GM21423 (cell line): ENCODE measurements around the gene ASPHD1.
"Not testable (repeated sequence)": the region's sequence is repeated elsewhere in the genome, so short reads cannot be mapped to it uniquely, and the experiment has no call there.

ENCODE experiments used
- ATAC-seq: cut with Tn5 transposase; IDR thresholded peaks from one replicate; pipeline ENCODE4 v1.9.1; 2021; ENCODE audit warnings: mild to moderate bottlenecking, moderate library complexity; ENCODE audit not compliant: unreplicated experiment

The ASPHD1 gene

GRCh38 chr16:29900102-29900887 lies at the start of gene ASPHD1:
ASPHD1 (plus strand) TSS chr16:29900488; CDS start chr16:29900972, 484 bp downstream.
- no peak for ATAC-seq

- ATAC-seq, result no peak
Measured at GRCh38 chr16:29850998-29851397, 49.3 kb upstream of the ASPHD1 start.

- no peak for ATAC-seq
Measured at GRCh38 chr16:29852654-29853053, 47.6 kb upstream of the ASPHD1 start.

GRCh38 chr16:29854520-29855100 lies 45.7 kb upstream of the ASPHD1 start:
- no peak for ATAC-seq

- no peak for ATAC-seq
Measured at GRCh38 chr16:29857133-29857760, 43.0 kb upstream of the ASPHD1 start.

- ATAC-seq, result no peak
Measured at GRCh38 chr16:29858149-29858849, 42.0 kb upstream of the ASPHD1 start.

- no peak for ATAC-seq
Measured at GRCh38 chr16:29858974-29859373, 41.3 kb upstream of the ASPHD1 start.

GRCh38 chr16:29860218-29860617 lies 40.1 kb upstream of the ASPHD1 start:
- no peak for ATAC-seq

GRCh38 chr16:29862383-29862883 lies 37.9 kb upstream of the ASPHD1 start:
- ATAC-seq, result peak; percentile 4

GRCh38 chr16:29862884-29863668 lies 37.2 kb upstream of the ASPHD1 start, which contains the start of gene CDIPT:
CDIPT (minus strand) TSS chr16:29863226; CDS start chr16:29862857, 369 bp downstream.
- ATAC-seq, result peak; percentile 94

- no peak for ATAC-seq
Measured at GRCh38 chr16:29863669-29863984, 36.7 kb upstream of the ASPHD1 start.

- no peak for ATAC-seq
Measured at GRCh38 chr16:29864205-29864604, 36.1 kb upstream of the ASPHD1 start.

- ATAC-seq, result no peak
Measured at GRCh38 chr16:29868396-29869009, 31.8 kb upstream of the ASPHD1 start.

GRCh38 chr16:29869067-29869466 lies 31.2 kb upstream of the ASPHD1 start:
- ATAC-seq, result not testable (repeated sequence)

- no peak for ATAC-seq
Measured at GRCh38 chr16:29871822-29872546, 28.3 kb upstream of the ASPHD1 start.

GRCh38 chr16:29873319-29873718 lies 27.0 kb upstream of the ASPHD1 start:
- ATAC-seq, result no peak

- no peak for ATAC-seq
Measured at GRCh38 chr16:29875206-29875605, 25.1 kb upstream of the ASPHD1 start.

GRCh38 chr16:29876217-29876593 lies 24.1 kb upstream of the ASPHD1 start:
- ATAC-seq, result no peak

- ATAC-seq, result no peak
Measured at GRCh38 chr16:29876594-29877249, 23.6 kb upstream of the ASPHD1 start.
